Measurements from ENCODE around the gene GNPTAB.

Gene GNPTAB

DNA sequence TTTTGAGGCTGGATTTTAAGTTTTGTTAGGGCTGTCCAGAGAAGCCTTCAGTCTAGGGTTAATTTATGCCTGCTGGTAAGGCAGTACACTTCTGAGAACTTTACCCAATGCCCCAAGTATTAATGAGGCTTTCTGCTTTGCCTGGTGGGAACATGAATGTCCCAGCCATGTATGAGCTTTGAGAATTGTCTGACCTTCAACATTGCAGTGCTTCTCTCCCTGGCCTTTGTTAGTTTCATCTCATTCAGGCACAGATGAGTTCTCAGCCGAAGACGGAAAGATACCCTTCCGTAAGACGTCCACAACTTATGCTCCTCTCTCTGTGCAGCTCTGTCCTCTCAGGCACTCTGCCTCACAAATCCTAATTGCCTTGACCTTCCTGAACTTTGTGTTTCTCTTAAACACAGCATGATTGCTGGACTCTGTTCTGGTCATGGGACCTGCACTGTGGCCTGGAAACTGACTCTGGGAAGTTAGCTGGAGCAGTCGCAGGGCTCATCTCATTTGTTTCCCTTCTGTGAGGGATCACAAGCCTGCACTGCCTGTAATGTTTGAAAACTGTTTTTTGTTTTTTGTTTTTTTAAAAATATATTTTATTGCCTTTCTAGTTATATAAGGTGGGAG, 117.6 kb downstream of the GNPTAB start:
- Histone ChIP-seq H3K18ac (ENCODE audit: low read length) (no peak overlapping the region), H3K9ac (ENCODE audit: low read length) (no peak overlapping the region), H2AK5ac (ENCODE audit: low read length) (no peak overlapping the region), H2BK120ac (ENCODE audit: low read depth, low read length) (no peak overlapping the region), H3K27ac (ENCODE audit: low read depth, low read length) (no peak overlapping the region), H3K23ac (ENCODE audit: low read length) (no peak overlapping the region), H3K4me2 (ENCODE audit: low read length) (no peak overlapping the region), H3K4me1 (ENCODE audit: control insufficient read depth, low read depth, low read length) (no peaks in the 10 kb centered on the region), H3K4me3 (ENCODE audit: low read length) (no peak overlapping the region), H3K56ac (ENCODE audit: low read length) (no peak overlapping the region), H3K27me3 (ENCODE audit: insufficient read depth, low read length, poor library complexity) (no peaks in the 10 kb centered on the region), H3K4ac (ENCODE audit: low read depth, low read length) (no peak overlapping the region), H2BK5ac (ENCODE audit: low read length) (no peak overlapping the region), H4K8ac (ENCODE audit: low read depth, low read length) (no peak overlapping the region), H4K5ac (ENCODE audit: low read length) (no peak overlapping the region), H3K79me1 (ENCODE audit: low read length) (peaks cover 3% of the 10 kb centered on the region), H2BK15ac (replicated peaks; ENCODE audit: low read depth) (no peak overlapping the region), H3K79me2 (ENCODE audit: control insufficient read depth, insufficient read depth, low read length) (no peaks in the 10 kb centered on the region), H3K36me3 (ENCODE audit: control insufficient read depth, insufficient read depth, low read length) (no peaks in the 10 kb centered on the region)
- DNase-seq: no peak
- WGBS (ENCODE audit: extremely low coverage, insufficient coverage, low lambda C conversion rate): no CpG with 5 or more reads among the region's 5 CpGs

DNA sequence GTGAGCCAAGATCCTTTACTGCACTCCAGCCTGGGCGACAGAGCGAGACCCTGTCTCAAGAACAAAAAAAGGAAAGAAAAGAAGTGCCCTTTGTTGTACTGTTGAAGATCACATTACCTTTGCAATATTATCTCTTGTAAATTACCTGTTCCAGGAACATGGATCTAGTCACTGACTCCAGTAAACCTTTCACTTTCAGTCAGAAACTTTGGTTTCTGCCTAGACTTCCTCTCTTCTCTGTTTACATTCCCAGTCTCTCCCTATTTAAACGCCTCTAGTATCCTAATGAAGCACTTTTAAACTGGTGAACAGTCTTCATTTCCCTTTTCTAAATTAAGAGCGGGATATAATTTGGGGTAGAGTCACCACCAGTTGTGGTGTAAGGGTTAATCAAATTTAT, 120.5 kb downstream of the GNPTAB start:
- no peak overlapping the region for H4K5ac ChIP-seq (ENCODE audit: low read length)
- DNase-seq: no peak
- H2BK5ac ChIP-seq (ENCODE audit: low read length): no peak overlapping the region
- no CpG with 5 or more reads among the region's 4 CpGs for WGBS (ENCODE audit: extremely low coverage, insufficient coverage, low lambda C conversion rate)
- no peaks in the 10 kb centered on the region for H3K36me3 ChIP-seq (ENCODE audit: control insufficient read depth, insufficient read depth, low read length)
- H3K4me1 ChIP-seq (ENCODE audit: control insufficient read depth, low read depth, low read length): no peaks in the 10 kb centered on the region
- no peak overlapping the region for H3K27ac ChIP-seq (ENCODE audit: low read depth, low read length)
- no peak overlapping the region for H3K23ac ChIP-seq (ENCODE audit: low read length)
- no peak overlapping the region for H3K56ac ChIP-seq (ENCODE audit: low read length)
- H2BK120ac ChIP-seq (ENCODE audit: low read depth, low read length): no peak overlapping the region
- no peak overlapping the region for H3K4ac ChIP-seq (ENCODE audit: low read depth, low read length)
- H3K9ac ChIP-seq (ENCODE audit: low read length): no peak overlapping the region
- H3K79me1 ChIP-seq (ENCODE audit: low read length): peaks cover 3% of the 10 kb centered on the region
- H3K79me2 ChIP-seq (ENCODE audit: control insufficient read depth, insufficient read depth, low read length): no peaks in the 10 kb centered on the region
- no peak overlapping the region for H2AK5ac ChIP-seq (ENCODE audit: low read length)
- no peaks in the 10 kb centered on the region for H3K27me3 ChIP-seq (ENCODE audit: insufficient read depth, low read length, poor library complexity)
- no peak overlapping the region for H3K18ac ChIP-seq (ENCODE audit: low read length)
- no peak overlapping the region for H2BK15ac ChIP-seq (replicated peaks; ENCODE audit: low read depth)
- no peak overlapping the region for H3K4me2 ChIP-seq (ENCODE audit: low read length)
- no peak overlapping the region for H3K4me3 ChIP-seq (ENCODE audit: low read length)
- H4K8ac ChIP-seq (ENCODE audit: low read depth, low read length): no peak overlapping the region

DNA sequence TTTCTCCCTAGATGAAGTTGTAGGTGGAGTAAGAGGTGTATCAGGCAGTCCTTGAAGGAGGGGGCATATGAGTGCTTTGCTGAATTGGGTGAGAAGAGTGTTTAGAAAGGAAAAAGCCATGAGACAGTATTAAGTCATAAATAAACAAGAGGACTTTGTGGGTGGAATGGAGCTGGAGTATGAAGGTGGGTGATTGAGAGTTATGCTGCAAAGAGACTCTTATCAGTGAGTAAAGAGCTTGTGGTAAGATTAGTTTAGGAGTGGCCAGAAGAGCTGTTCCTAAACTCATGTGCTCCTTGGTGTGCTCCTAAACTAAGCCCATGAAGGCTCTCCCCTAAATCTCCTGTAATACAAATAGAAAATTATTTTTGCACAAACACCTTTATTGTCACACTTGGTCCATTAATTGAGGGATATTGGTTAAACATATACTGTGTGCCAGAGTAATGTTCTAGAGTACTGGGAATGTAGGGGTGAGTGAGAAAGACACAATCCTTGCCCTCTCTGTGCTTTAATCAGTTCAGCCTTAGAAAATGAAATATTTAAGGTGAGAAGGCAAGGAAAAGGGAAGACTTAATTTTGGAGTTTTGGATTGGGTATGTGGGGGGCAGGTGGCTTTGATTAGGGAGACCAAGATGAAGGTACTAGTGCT, 123.5 kb downstream of the GNPTAB start:
- no peak overlapping the region for H2BK120ac ChIP-seq (ENCODE audit: low read depth, low read length)
- H4K5ac ChIP-seq (ENCODE audit: low read length): no peak overlapping the region
- no peak overlapping the region for H3K4me3 ChIP-seq (ENCODE audit: low read length)
- no peak overlapping the region for H2BK15ac ChIP-seq (replicated peaks; ENCODE audit: low read depth)
- H2BK5ac ChIP-seq (ENCODE audit: low read length): no peak overlapping the region
- H3K4me1 ChIP-seq (ENCODE audit: control insufficient read depth, low read depth, low read length): no peaks in the 10 kb centered on the region
- no peaks in the 10 kb centered on the region for H3K27me3 ChIP-seq (ENCODE audit: insufficient read depth, low read length, poor library complexity)
- no peak overlapping the region for H3K23ac ChIP-seq (ENCODE audit: low read length)
- H3K4me2 ChIP-seq (ENCODE audit: low read length): no peak overlapping the region
- H3K56ac ChIP-seq (ENCODE audit: low read length): no peak overlapping the region
- DNase-seq: no peak
- H3K9ac ChIP-seq (ENCODE audit: low read length): no peak overlapping the region
- H3K36me3 ChIP-seq (ENCODE audit: control insufficient read depth, insufficient read depth, low read length): no peaks in the 10 kb centered on the region
- H3K79me1 ChIP-seq (ENCODE audit: low read length): no peaks in the 10 kb centered on the region
- no peak overlapping the region for H3K27ac ChIP-seq (ENCODE audit: low read depth, low read length)
- H3K4ac ChIP-seq (ENCODE audit: low read depth, low read length): no peak overlapping the region
- H3K79me2 ChIP-seq (ENCODE audit: control insufficient read depth, insufficient read depth, low read length): no peaks in the 10 kb centered on the region
- no peak overlapping the region for H4K8ac ChIP-seq (ENCODE audit: low read depth, low read length)
- H2AK5ac ChIP-seq (ENCODE audit: low read length): no peak overlapping the region
- no peak overlapping the region for H3K18ac ChIP-seq (ENCODE audit: low read length)

DNA sequence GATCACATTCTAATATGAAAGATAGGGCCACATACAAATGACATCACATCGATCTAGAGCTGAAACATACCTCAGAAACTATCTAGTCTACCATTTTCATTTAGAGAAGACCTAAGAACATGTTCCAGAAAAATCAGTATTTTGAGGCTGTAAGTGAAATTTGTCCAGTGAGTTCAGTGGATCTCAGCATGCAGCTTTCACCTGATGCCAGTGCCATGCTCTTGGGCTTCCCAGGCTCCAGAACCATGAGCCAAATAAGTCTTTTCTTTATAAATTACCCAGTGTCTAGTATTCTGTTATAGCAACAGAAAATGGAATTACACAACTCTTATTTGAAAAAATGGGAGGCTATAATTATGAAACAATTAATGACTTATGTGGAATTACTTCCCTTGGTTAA, 124.4 kb downstream of the GNPTAB start:
- H3K4me3 ChIP-seq (ENCODE audit: low read length): no peak overlapping the region
- no peak overlapping the region for H3K56ac ChIP-seq (ENCODE audit: low read length)
- no peaks in the 10 kb centered on the region for H3K4me1 ChIP-seq (ENCODE audit: control insufficient read depth, low read depth, low read length)
- H3K79me2 ChIP-seq (ENCODE audit: control insufficient read depth, insufficient read depth, low read length): no peaks in the 10 kb centered on the region
- no peak overlapping the region for H4K5ac ChIP-seq (ENCODE audit: low read length)
- no CpG with 5 or more reads among the region's 1 CpG for WGBS (ENCODE audit: extremely low coverage, insufficient coverage, low lambda C conversion rate)
- H2BK15ac ChIP-seq (replicated peaks; ENCODE audit: low read depth): no peak overlapping the region
- H3K36me3 ChIP-seq (ENCODE audit: control insufficient read depth, insufficient read depth, low read length): no peaks in the 10 kb centered on the region
- no peak overlapping the region for H3K9ac ChIP-seq (ENCODE audit: low read length)
- H3K27ac ChIP-seq (ENCODE audit: low read depth, low read length): no peak overlapping the region
- no peak overlapping the region for H4K8ac ChIP-seq (ENCODE audit: low read depth, low read length)
- DNase-seq: no peak
- H2BK5ac ChIP-seq (ENCODE audit: low read length): no peak overlapping the region
- no peak overlapping the region for H2BK120ac ChIP-seq (ENCODE audit: low read depth, low read length)
- H3K27me3 ChIP-seq (ENCODE audit: insufficient read depth, low read length, poor library complexity): no peaks in the 10 kb centered on the region
- H3K18ac ChIP-seq (ENCODE audit: low read length): no peak overlapping the region
- H3K4me2 ChIP-seq (ENCODE audit: low read length): no peak overlapping the region
- no peak overlapping the region for H2AK5ac ChIP-seq (ENCODE audit: low read length)
- H3K23ac ChIP-seq (ENCODE audit: low read length): no peak overlapping the region
- H3K4ac ChIP-seq (ENCODE audit: low read depth, low read length): no peak overlapping the region
- no peaks in the 10 kb centered on the region for H3K79me1 ChIP-seq (ENCODE audit: low read length)

DNA sequence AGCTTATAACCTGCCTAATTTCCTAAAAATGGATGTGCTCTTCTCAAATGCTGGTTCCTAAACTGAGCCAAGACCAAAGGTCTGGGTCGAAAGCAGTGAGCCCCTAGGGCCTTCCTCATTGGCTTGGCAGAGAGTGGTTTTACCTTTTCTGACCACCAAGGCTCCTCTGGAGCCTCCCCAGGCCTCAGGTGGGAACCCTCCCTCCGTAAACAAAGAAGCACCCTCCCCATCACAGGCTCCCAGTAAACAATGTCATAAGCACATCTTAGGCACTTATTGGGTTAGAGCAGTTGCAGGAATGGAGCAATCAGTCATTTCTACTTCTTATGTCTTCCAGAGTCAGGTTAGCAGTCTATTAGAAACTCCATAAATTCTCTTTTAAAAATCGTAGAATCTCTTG, 127.3 kb downstream of the GNPTAB start:
- no peak overlapping the region for H3K4ac ChIP-seq (ENCODE audit: low read depth, low read length)
- DNase-seq: peak; percentile 42
- no peak overlapping the region for H3K4me2 ChIP-seq (ENCODE audit: low read length)
- H2AK5ac ChIP-seq (ENCODE audit: low read length): no peak overlapping the region
- no peaks in the 10 kb centered on the region for H3K4me1 ChIP-seq (ENCODE audit: control insufficient read depth, low read depth, low read length)
- H4K8ac ChIP-seq (ENCODE audit: low read depth, low read length): no peak overlapping the region
- H3K27me3 ChIP-seq (ENCODE audit: insufficient read depth, low read length, poor library complexity): no peaks in the 10 kb centered on the region
- no peak overlapping the region for H2BK120ac ChIP-seq (ENCODE audit: low read depth, low read length)
- H3K56ac ChIP-seq (ENCODE audit: low read length): no peak overlapping the region
- no peak overlapping the region for H3K9ac ChIP-seq (ENCODE audit: low read length)
- no peak overlapping the region for H4K5ac ChIP-seq (ENCODE audit: low read length)
- H3K36me3 ChIP-seq (ENCODE audit: control insufficient read depth, insufficient read depth, low read length): no peaks in the 10 kb centered on the region
- no peaks in the 10 kb centered on the region for H3K79me1 ChIP-seq (ENCODE audit: low read length)
- no CpG with 5 or more reads among the region's 3 CpGs for WGBS (ENCODE audit: extremely low coverage, insufficient coverage, low lambda C conversion rate)
- no peak overlapping the region for H2BK15ac ChIP-seq (replicated peaks; ENCODE audit: low read depth)
- H3K79me2 ChIP-seq (ENCODE audit: control insufficient read depth, insufficient read depth, low read length): no peaks in the 10 kb centered on the region
- H2BK5ac ChIP-seq (ENCODE audit: low read length): no peak overlapping the region
- no peak overlapping the region for H3K27ac ChIP-seq (ENCODE audit: low read depth, low read length)
- H3K18ac ChIP-seq (ENCODE audit: low read length): no peak overlapping the region
- no peak overlapping the region for H3K4me3 ChIP-seq (ENCODE audit: low read length)
- no peak overlapping the region for H3K23ac ChIP-seq (ENCODE audit: low read length)

DNA sequence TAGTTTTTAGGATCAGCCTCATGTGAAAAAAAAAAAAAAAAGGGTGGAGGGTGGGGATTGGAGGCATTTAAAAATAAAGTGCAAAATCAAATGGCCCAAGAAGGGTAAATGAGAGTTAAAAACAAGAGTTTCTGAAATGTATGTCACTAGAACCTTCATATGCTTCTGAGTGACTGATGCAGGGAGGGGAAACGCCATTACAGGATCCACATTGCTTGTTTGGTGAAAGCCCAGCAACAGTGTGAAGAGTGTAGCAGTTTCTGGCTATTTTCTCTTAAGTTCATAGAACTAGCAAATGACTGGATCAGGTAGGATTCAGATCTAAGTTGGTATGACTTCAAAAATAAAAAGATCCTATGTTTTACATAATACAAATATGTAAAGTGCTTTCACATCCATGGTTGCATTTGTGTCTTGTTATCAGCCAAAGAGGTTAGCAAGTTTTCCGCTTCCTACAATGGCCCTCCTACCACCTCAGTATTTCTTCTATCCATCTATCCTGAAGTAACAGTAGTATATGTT, 130.4 kb downstream of the GNPTAB start:
- H3K79me2 ChIP-seq (ENCODE audit: control insufficient read depth, insufficient read depth, low read length): no peaks in the 10 kb centered on the region
- no peaks in the 10 kb centered on the region for H3K27me3 ChIP-seq (ENCODE audit: insufficient read depth, low read length, poor library complexity)
- H3K18ac ChIP-seq (ENCODE audit: low read length): no peak overlapping the region
- H3K79me1 ChIP-seq (ENCODE audit: low read length): no peaks in the 10 kb centered on the region
- no peak overlapping the region for H4K8ac ChIP-seq (ENCODE audit: low read depth, low read length)
- no peak overlapping the region for H3K9ac ChIP-seq (ENCODE audit: low read length)
- no peaks in the 10 kb centered on the region for H3K4me1 ChIP-seq (ENCODE audit: control insufficient read depth, low read depth, low read length)
- no peak overlapping the region for H3K56ac ChIP-seq (ENCODE audit: low read length)
- no peak overlapping the region for H2BK15ac ChIP-seq (replicated peaks; ENCODE audit: low read depth)
- H2BK5ac ChIP-seq (ENCODE audit: low read length): no peak overlapping the region
- no peak overlapping the region for H2AK5ac ChIP-seq (ENCODE audit: low read length)
- H3K36me3 ChIP-seq (ENCODE audit: control insufficient read depth, insufficient read depth, low read length): no peaks in the 10 kb centered on the region
- no peak overlapping the region for H3K23ac ChIP-seq (ENCODE audit: low read length)
- H3K4me3 ChIP-seq (ENCODE audit: low read length): no peak overlapping the region
- H3K27ac ChIP-seq (ENCODE audit: low read depth, low read length): no peak overlapping the region
- H3K4ac ChIP-seq (ENCODE audit: low read depth, low read length): no peak overlapping the region
- no peak for DNase-seq
- no peak overlapping the region for H4K5ac ChIP-seq (ENCODE audit: low read length)
- no peak overlapping the region for H3K4me2 ChIP-seq (ENCODE audit: low read length)
- WGBS (ENCODE audit: extremely low coverage, insufficient coverage, low lambda C conversion rate): no CpG with 5 or more reads among the region's 2 CpGs
- H2BK120ac ChIP-seq (ENCODE audit: low read depth, low read length): no peak overlapping the region
